Gastrocnemius medialis (tissue), 4 donors: ENCODE data around the gene CHDH. TPM values are rescaled to one million over a fixed set of nuclear protein-coding genes. Genes with fewer than 3 reads are reported as not detected.

ENCODE experiments used
- ATAC-seq, 2 donors: fragments of 150-250 bp; one replicate each; pipeline ENCODE4 v1.9.1; 2016
- DNase-seq, 2 donors: peaks; one replicate each; pipeline ENCODE4 v3.0.0-alpha.2; 2019
- H3K27ac ChIP-seq, 4 donors: fragments of 200-600 bp; sonication (generic); 1 replicate in 1 of 4; 2 replicates in 3 of 4; pipeline ENCODE4 v1.5.1; 2016 to 2018; ENCODE audit warnings: mild to moderate bottlenecking in 2 of 4, moderate library complexity in 1 of 4
- H3K27me3 ChIP-seq, 3 donors: fragments of 200-600 bp; sonication (generic) in 2 of 3; 1 replicate in 1 of 3; 2 replicates in 2 of 3; pipeline versions ENCODE4 v1.5.1 to v1.6.0; 2016 to 2019; ENCODE audit warnings: mild to moderate bottlenecking in 1 of 3, moderate library complexity in 1 of 3
- H3K36me3 ChIP-seq, 2 donors: fragments of 200-600 bp; sonication (generic) in 1 of 2; one replicate each; pipeline ENCODE4 v1.5.1; 2017 to 2018
- H3K4me1 ChIP-seq, 2 donors: fragments of 200-600 bp; sonication (generic) in 1 of 2; one replicate each; pipeline ENCODE4 v1.5.1; 2016 to 2017; ENCODE audit warnings: mild to moderate bottlenecking in 2 of 2
- H3K4me3 ChIP-seq, 4 donors: fragments of 200-600 bp; sonication (generic) in 3 of 4; 1 replicate in 1 of 4; 2 replicates in 3 of 4; pipeline ENCODE4 v1.5.1; 2016 to 2019; ENCODE audit warnings: mild to moderate bottlenecking in 2 of 4
- H3K9me3 ChIP-seq, 3 donors: fragments of 200-600 bp; sonication (generic) in 2 of 3; 1 replicate in 1 of 3; 2 replicates in 2 of 3; pipeline ENCODE4 v1.5.1; 2016 to 2019
- CTCF ChIP-seq, 5 experiments: fragments of 450-650 bp in 3 of 5; fragments of 200-600 bp in 2 of 5; sonication (generic) in 2 of 5; IDR thresholded peaks in 4 of 5; conservative IDR thresholded peaks in 1 of 5; 1 replicate in 4 of 5; 2 replicates in 1 of 5; pipeline ENCODE4 v1.5.1; 2016 to 2019; ENCODE audit warnings: antibody characterized with exemption in 5 of 5, mild to moderate bottlenecking in 3 of 5, moderate library complexity in 3 of 5
- POLR2A ChIP-seq, 2 donors: fragments of 450-650 bp; IDR thresholded peaks; one replicate each; pipeline ENCODE4 v1.6.1; 2017; ENCODE audit warnings: antibody characterized with exemption in 2 of 2, mild to moderate bottlenecking in 2 of 2, moderate library complexity in 2 of 2
- in situ Hi-C, 4 donors: fragments of 200-750 bp; cut with MboI; loops; one replicate each; pipeline versions ENCODE4 v1.15.0 to v1.8.0; 2017; ENCODE audit warnings: low sequenced_read_pairs in 4 of 4
- intact Hi-C: fragments of 100-400 bp; cut with DNase I; formaldehyde crosslinking; loops from one replicate; pipeline ENCODE4 v1.15.1; 2023; ENCODE audit warnings: low total_unique reads
- total RNA-seq, 4 donors: library from RNA; depleted of rRNA; stranded (reverse); fragments of >200 nt; gene quantifications; one replicate each; pipeline versions ENCODE4 v1.1.0 to v1.2.3, GENCODE V29; 2016

The CHDH gene
- total RNA-seq, 4 donors from 2014 or later, result 3.1 to 6.5 (median 3.6) TPM

DNA sequence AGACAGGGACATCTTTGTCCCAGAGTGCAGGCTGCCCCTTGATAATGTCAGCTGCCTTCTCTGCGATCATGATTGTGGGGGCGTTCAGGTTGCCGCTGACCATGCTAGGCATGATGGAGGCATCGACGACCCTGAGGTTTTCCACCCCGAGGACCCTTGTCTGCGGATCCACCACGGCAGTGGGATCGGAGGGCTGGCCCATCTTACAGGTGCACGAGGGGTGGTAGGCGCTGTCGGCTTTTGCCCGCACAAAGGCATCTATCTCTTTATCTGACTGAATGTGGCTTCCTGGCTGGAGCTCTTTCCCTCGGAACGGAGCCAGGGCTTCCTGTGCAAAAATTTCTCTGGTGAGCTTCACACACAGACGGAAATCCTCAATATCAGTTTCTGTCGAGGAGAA lies 28.4 kb downstream of the CHDH start:
- Histone ChIP-seq H3K27ac (no peak overlapping the region), H3K4me3 (no peak overlapping the region), H3K4me1 (peaks cover 19% of the 10 kb centered on the region in 2 donors), H3K36me3 (no peaks in the 10 kb centered on the region), H3K27me3 (no peaks in the 10 kb centered on the region), H3K9me3 (no peaks in the 10 kb centered on the region)
- ATAC-seq (no peak), DNase-seq (no peak)
- intact Hi-C loops (no loop called here), in situ Hi-C loops (no loop called here)
- TF ChIP-seq POLR2A (IDR thresholded peaks at IDR 0.05) (no peak), CTCF (IDR thresholded peaks at IDR 0.05 in 4 of 5, conservative IDR thresholded peaks at IDR 0.05 in 1 of 5) (no peak)

DNA sequence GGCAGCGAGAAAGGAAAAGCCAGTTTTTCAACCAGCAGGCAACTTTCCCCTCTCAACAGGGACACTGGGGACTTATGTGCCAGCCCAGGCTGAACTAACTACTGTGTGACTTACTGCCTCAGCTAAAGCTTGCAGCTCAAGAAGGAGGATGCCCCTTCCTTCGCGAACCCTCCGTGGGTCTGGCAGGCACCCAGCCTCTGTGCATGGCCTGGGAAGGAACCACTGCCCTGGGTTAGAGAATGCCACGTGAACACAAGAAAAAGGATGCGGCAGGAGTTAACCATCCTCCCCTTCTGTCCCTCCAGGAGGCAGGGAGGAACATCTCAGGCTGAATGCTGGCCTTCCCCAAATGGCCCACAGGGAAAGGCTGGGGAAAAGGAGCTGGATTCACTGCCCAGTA lies 29.0 kb downstream of the CHDH start:
- H3K36me3 ChIP-seq, result no peaks in the 10 kb centered on the region
- TF ChIP-seq CTCF (IDR thresholded peaks at IDR 0.05 in 4 of 5, conservative IDR thresholded peaks at IDR 0.05 in 1 of 5) (no peak), POLR2A (IDR thresholded peaks at IDR 0.05) (no peak)

DNA sequence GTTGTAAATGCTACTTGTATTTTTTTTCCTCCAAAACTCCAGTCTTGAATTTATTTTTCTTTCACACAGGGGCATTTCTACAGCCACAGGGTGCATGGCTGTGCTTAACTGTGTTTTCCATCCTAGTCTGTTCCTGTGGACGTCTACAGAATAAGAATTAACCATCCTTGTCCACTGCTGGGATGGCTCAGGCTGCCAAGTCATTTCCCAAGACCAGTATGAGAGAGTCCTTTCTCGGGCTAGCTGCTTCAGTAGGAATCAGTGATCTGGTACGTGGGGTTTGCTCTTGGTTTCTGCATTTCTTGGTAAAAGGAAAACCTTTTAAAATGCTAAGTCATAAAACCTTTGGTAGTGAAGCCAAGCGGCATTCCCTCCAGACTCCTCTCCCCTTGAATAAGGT lies 29.8 kb downstream of the CHDH start:
- ATAC-seq (no peak), DNase-seq (no peak)
- Histone ChIP-seq H3K9me3 (no peaks in the 10 kb centered on the region), H3K27ac (no peak overlapping the region), H3K4me3 (no peak overlapping the region), H3K27me3 (no peaks in the 10 kb centered on the region), H3K4me1 (peaks cover 11 to 19% of the 10 kb centered on the region in 2 donors), H3K36me3 (no peaks in the 10 kb centered on the region)
- no peak for TF ChIP-seq CTCF (IDR thresholded peaks at IDR 0.05 in 4 of 5, conservative IDR thresholded peaks at IDR 0.05 in 1 of 5)
- TF ChIP-seq POLR2A (IDR thresholded peaks at IDR 0.05), result no peak
- in situ Hi-C loops, result no loop called here
- intact Hi-C loops, result no loop called here

More for the DNA sequence above, 29.0 kb downstream of the CHDH start:
- ATAC-seq (no peak), DNase-seq (no peak)
- H3K27ac ChIP-seq, result no peak overlapping the region
- H3K4me3 ChIP-seq, result no peak overlapping the region
- intact Hi-C loops (no loop called here), in situ Hi-C loops (no loop called here)
- H3K9me3 ChIP-seq, result no peaks in the 10 kb centered on the region
- H3K4me1 ChIP-seq, result peaks cover 16 to 19% of the 10 kb centered on the region in 2 donors
- no peaks in the 10 kb centered on the region for H3K27me3 ChIP-seq

DNA sequence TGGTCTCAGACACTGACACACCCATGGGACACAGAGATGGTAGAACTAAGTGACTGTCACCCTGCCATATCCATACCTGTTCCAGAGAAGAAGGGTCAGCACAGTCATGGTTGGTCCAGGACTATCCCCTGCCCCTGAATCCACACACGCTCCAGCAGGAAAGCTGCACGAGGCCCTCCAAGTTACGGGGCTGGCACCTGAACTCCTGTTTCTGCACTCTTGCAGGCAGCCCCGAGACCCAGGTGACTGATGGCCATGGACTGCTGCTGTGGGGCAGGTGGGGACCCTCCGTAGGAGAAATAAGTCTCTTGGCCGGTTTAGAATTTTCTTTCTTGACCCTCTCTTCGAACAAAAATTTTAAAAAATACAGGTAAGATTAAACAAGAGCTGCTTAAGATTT lies 30.6 kb downstream of the CHDH start:
- H3K9me3 ChIP-seq, result no peaks in the 10 kb centered on the region
- TF ChIP-seq POLR2A (IDR thresholded peaks at IDR 0.05) (no peak), CTCF (IDR thresholded peaks at IDR 0.05 in 4 of 5, conservative IDR thresholded peaks at IDR 0.05 in 1 of 5) (no peak)
- ATAC-seq, result no peak
- H3K27me3 ChIP-seq, result no peaks in the 10 kb centered on the region
- in situ Hi-C loops (no loop called here), intact Hi-C loops (no loop called here)
- no peak overlapping the region for H3K4me3 ChIP-seq
- H3K36me3 ChIP-seq, result no peaks in the 10 kb centered on the region
- peaks cover 7 to 11% of the 10 kb centered on the region in 2 donors for H3K4me1 ChIP-seq
- no peak overlapping the region for H3K27ac ChIP-seq
- no peak for DNase-seq

DNA sequence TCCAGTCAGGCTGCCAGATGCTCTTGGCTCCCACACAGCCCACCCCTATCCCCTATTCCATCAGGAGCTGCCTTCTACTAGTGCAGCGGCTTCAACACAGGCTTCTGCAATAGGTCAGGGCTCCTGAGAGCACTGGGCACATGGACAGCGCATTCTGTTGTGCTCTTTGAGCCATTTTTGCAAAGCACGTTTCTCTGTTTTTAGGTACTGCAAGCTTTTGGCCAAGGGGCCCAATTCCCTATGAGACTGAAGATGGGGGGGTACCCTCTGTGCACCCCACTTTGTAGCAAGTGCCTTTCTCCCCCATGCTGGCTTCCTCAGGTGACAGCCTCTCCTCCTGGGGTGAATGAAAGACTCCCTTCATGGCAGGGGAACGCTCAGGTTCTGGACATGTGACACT lies 31.2 kb downstream of the CHDH start:
- no peak for DNase-seq
- no peaks in the 10 kb centered on the region for H3K36me3 ChIP-seq
- no peaks in the 10 kb centered on the region for H3K27me3 ChIP-seq
- H3K4me1 ChIP-seq, result peaks cover 1 to 5% of the 10 kb centered on the region in 2 donors
- H3K4me3 ChIP-seq, result no peak overlapping the region
- TF ChIP-seq POLR2A (IDR thresholded peaks at IDR 0.05), result no peak
- no peak for TF ChIP-seq CTCF (IDR thresholded peaks at IDR 0.05 in 4 of 5, conservative IDR thresholded peaks at IDR 0.05 in 1 of 5)
- intact Hi-C loops (no loop called here), in situ Hi-C loops (no loop called here)
- no peak overlapping the region for H3K27ac ChIP-seq
- H3K9me3 ChIP-seq, result no peaks in the 10 kb centered on the region
- no peak for ATAC-seq
